EL (cell line): Measurements from ENCODE around the gene TCF7.

ENCODE experiments used
- DNase-seq: peaks from one replicate; pipeline ENCODE4 v3.0.0-alpha.2; 2016

The TCF7 gene

DNA sequence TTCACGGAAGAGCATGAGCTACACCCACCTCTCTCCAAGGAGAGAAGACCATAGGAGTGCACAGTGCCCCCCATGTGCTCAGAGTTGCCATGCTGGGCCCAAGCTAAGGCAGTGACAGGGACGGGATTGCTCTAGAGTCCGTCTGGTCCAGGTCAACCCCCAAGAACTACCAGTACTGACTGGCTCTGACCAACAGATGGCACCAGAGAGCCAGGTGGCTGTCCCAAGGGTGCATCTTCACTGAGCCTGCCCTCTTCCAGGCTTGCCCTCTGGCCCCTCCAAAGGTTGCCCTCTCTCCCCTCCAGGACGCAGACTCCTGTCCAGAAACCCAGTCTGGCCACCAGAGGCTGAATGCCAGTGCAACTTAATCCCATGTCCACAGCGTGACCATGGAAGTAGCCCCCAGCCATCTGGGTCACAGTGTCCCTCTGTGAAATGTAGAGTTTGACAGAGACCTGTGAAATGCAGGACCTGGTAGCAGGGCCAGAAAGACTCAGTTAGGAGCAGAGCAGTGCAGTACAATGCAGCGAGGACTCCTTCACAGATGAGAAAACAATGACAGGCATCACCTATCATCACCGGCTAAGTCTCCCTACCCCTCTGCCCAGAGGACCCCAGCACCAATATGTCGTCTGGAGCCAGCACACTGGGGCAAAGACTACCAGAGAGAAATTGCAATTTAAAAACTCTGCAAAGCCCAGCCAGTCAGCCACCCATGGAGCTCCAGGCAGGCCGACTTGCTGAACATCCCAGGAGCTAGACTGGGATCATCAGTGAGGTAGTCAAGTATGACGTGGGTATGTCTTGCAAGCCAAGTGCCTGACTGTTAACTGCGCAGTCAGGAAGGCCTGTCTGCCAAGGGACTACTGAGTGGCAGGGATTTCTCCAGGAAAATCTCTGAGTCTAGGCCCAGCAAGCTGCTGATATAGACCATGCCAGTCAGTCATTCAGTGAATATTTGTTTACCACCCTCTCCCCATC, 70.0 kb downstream of the TCF7 start:
- peak; percentile 69 for DNase-seq

- no peak for DNase-seq
Measured at GRCh38 chr5:134188092-134188491, 73.6 kb downstream of the TCF7 start.

- DNase-seq: no peak
Measured at GRCh38 chr5:134189031-134189430, 74.5 kb downstream of the TCF7 start.

DNA sequence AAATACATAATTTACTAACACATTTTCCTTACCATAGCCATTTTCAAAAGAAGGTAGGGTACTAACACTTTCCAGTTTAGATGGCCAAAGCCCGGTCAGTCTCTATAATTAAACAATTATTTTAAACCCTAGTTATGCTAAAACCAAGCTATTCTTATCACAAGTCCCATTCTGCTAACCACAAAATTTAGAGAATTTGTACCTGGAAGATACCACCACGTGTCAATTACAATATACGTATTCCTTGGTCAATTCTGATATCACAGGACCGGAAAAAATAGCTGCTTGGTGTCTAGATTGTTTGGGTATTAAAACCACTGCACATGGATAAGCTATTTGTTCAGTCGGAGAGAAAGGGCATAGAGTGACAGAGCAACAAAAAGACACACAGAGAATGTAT, 81.2 kb downstream of the TCF7 start:
- no peak for DNase-seq
